ENCODE data around the gene MIER2.

DNA sequence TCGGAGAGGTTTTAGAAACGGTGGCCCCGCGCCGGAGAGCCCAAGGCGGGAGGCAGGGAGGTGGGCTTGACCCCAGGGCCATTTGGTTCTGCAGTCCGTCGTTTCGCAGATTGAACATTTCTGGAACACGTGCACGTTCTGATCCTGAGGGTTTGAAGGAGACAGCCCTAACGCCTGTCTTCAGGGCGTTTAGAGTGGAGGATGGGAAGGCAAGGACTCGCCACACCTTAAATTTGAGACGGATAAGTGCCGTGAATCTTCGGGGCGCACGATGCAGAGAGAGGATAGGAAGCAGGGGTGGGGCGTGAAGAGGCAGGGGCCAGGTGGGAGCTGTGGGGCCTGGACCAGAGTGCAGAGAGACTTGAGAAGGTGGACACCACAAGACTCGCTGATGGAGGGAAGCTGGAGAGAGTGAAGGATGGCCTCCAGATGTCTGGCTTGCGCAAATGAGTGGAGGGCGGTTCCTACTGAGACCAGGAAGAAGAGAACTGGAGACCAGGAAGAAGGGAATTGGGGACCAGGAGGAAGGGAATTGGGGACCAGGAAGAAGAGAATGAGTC, 804 bp upstream of the MIER2 start:
- no peak for TF ChIP-seq CTCF (IDR thresholded peaks at IDR 0.05; ENCODE audit: low read depth, low read length, missing input control)
- TF ChIP-seq ZBTB33 (IDR thresholded peaks at IDR 0.05), result no peak
- TF ChIP-seq, protein P1, sequence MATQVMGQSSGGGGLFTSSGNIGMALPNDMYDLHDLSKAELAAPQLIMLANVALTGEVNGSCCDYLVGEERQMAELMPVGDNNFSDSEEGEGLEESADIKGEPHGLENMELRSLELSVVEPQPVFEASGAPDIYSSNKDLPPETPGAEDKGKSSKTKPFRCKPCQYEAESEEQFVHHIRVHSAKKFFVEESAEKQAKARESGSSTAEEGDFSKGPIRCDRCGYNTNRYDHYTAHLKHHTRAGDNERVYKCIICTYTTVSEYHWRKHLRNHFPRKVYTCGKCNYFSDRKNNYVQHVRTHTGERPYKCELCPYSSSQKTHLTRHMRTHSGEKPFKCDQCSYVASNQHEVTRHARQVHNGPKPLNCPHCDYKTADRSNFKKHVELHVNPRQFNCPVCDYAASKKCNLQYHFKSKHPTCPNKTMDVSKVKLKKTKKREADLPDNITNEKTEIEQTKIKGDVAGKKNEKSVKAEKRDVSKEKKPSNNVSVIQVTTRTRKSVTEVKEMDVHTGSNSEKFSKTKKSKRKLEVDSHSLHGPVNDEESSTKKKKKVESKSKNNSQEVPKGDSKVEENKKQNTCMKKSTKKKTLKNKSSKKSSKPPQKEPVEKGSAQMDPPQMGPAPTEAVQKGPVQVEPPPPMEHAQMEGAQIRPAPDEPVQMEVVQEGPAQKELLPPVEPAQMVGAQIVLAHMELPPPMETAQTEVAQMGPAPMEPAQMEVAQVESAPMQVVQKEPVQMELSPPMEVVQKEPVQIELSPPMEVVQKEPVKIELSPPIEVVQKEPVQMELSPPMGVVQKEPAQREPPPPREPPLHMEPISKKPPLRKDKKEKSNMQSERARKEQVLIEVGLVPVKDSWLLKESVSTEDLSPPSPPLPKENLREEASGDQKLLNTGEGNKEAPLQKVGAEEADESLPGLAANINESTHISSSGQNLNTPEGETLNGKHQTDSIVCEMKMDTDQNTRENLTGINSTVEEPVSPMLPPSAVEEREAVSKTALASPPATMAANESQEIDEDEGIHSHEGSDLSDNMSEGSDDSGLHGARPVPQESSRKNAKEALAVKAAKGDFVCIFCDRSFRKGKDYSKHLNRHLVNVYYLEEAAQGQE (IDR thresholded peaks at IDR 0.05), result no peak
- TF ChIP-seq GABPA (IDR thresholded peaks at IDR 0.05 in 1 of 2, conservative IDR thresholded peaks at IDR 0.05 in 1 of 2), result no peak
- TF ChIP-seq TAF1 (conservative IDR thresholded peaks at IDR 0.05), result no peak
- TF ChIP-seq, protein P2, sequence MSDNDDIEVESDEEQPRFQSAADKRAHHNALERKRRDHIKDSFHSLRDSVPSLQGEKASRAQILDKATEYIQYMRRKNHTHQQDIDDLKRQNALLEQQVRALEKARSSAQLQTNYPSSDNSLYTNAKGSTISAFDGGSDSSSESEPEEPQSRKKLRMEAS (IDR thresholded peaks at IDR 0.05), result no peak
- TF ChIP-seq SP1 (IDR thresholded peaks at IDR 0.05), result no peak
- no peak for TF ChIP-seq RXRA (IDR thresholded peaks at IDR 0.05)
- no peak for TF ChIP-seq HNF4A (conservative IDR thresholded peaks at IDR 0.05)
- TF ChIP-seq, protein P3, sequence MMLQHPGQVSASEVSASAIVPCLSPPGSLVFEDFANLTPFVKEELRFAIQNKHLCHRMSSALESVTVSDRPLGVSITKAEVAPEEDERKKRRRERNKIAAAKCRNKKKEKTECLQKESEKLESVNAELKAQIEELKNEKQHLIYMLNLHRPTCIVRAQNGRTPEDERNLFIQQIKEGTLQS (IDR thresholded peaks at IDR 0.05), result no peak
- no peak for TF ChIP-seq YY1 (IDR thresholded peaks at IDR 0.05)
- no peak for TF ChIP-seq FOXA1 (IDR thresholded peaks at IDR 0.05)

Data from liver (tissue), 3 donors.